Activated naive CD4-positive, alpha-beta T cell treated with anti-CD3 and anti-CD28 coated beads, Interleukin-2, amount 50 U/mL, for 24 hours (primary cell): Measurements from ENCODE around the gene FAM156B.
"Not testable (repeated sequence)": the region's sequence is repeated elsewhere in the genome, so short reads cannot be mapped to it uniquely, and the experiment has no call there.

Experiments used
- H3K27ac Mint-ChIP-seq: one replicate; pipeline ENCODE4 v1.8.0; 2021; ENCODE audit warnings: mild to moderate bottlenecking, mixed read lengths
- H3K27me3 Mint-ChIP-seq: one replicate; pipeline ENCODE4 v1.8.0; 2021; ENCODE audit warnings: mixed read lengths
- H3K36me3 Mint-ChIP-seq: one replicate; pipeline ENCODE4 v1.8.0; 2021; ENCODE audit warnings: mixed read lengths
- H3K4me1 Mint-ChIP-seq: one replicate; pipeline ENCODE4 v1.8.0; 2021; ENCODE audit warnings: mixed read lengths
- H3K4me3 Mint-ChIP-seq: one replicate; pipeline ENCODE4 v1.8.0; 2021; ENCODE audit warnings: mild to moderate bottlenecking, mixed read lengths
- H3K9me3 Mint-ChIP-seq: one replicate; pipeline ENCODE4 v1.8.0; 2021; ENCODE audit warnings: mixed read lengths

Gene FAM156B

GRCh38 chrX:52949325-52949724, 52.2 kb downstream of the FAM156B start:
- H3K4me1 Mint-ChIP-seq, H3K27ac Mint-ChIP-seq, H3K9me3 Mint-ChIP-seq, H3K4me3 Mint-ChIP-seq, H3K36me3 Mint-ChIP-seq, H3K27me3 Mint-ChIP-seq: not testable (repeated sequence)

GRCh38 chrX:52949884-52950283, 52.8 kb downstream of the FAM156B start:
- H3K4me3 Mint-ChIP-seq, H3K27ac Mint-ChIP-seq, H3K36me3 Mint-ChIP-seq, H3K4me1 Mint-ChIP-seq, H3K27me3 Mint-ChIP-seq, H3K9me3 Mint-ChIP-seq: not testable (repeated sequence)
